ENCODE data around the gene MAP4.
"Not testable (repeated sequence)": the region's sequence is repeated elsewhere in the genome, so short reads cannot be mapped to it uniquely, and the experiment has no call there.

Gene MAP4

DNA sequence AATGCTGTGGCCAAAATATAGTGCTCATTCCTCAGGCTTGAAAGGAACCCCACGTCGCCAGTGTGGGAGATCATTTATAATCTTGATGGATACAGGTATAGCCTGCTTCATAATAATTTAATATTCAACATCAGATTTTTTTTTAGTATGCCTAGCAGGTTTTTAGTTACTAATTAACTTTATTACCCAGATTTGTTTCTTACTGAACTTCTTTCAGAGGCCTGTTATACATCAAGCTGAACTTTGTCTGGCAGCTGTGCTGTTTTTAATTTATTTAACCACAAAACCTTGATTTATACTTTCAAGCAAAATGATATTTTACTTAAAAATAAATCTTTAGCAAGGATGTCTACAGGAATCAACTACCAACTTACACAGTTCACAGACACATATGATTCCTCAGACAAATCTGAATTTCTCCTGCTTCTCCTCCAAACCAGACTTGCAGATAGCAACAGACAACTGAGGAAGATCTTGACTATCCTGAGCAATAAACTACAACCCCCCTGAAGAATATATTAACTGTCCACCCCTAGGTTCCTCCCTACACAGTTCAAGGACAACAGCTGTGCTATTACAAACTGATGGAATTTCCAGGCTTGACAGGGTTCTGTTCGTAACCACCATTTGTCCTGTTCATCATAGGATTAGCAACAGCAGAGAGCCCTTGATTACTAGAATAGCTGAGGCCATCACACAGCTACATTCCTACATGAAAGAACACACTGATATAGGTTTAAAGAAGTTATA is 610 bp downstream of the MAP4 start:
- DNase-seq (ENCODE audit: low read depth in 2 of 2): no peak

DNA sequence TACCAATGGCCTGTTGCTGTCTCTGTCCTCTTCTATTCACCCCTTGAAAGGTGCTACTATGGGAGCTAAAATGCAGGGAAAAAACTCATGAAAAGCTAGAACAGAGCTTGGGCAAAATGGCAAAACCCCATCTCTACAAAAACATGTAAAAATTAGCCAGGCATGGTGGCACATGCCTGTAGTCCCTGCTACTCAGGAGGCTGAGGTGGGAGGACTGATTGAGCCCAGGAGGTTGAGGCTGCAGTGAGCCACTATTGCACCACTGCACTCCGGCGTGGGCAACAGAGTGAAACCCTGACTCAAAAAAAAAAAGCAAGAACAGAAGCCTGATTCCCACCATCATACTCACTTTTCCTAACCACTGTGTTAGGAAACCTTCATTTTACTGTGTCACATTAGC is 1.9 kb downstream of the MAP4 start:
- no peak for DNase-seq (ENCODE audit: low read depth in 2 of 2)

DNA sequence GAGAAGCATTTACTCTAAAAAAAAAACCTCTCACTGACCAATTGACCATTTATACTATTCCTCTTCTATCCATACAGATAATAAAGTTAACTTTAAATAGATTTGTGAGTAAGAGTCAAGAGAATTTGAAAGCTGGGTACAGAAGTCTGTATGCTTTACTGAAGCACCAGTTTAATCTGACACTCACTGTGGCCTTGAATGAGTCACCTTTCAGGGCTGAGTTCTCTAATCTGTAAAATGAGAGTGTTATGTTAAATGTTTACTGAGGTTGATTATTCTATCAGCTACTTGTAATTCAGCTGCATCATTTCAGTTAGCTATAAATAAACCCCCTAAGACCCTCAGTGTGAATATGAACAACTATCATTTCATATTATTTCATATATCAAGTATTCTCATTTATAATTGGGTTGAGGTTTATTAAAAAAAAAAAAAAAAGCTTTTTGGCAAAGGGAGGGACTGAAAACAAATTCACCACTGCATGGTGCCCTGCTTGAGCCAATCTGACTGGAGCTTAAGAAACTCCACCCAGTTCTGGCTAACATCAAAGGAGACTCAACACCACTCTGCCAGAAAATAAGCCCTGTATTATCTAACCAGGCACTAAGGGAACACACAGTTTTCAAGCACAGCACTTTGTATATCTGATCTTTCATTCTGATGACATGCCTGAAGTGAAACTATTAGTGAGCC is 2.8 kb downstream of the MAP4 start:
- no peak for DNase-seq (ENCODE audit: low read depth in 2 of 2)

DNA sequence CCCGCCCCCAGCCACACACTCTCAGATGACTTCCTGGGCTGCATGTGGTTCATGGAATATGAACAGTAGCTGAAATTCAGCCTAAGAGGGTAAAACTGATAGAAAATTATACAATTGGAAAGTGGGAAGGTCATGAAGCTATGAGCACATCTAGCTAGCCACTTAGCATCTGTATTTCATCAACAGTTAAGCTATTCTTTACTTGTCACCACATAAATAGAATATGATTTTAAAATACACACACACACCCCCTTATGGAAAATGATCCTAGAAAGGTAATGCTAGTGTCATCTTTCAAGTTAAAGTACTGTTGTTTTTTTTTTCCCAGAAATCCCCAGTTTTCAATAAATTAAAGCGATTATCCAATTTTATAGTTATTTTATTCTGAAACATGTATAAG is 3.6 kb downstream of the MAP4 start:
- no peak for DNase-seq (ENCODE audit: low read depth in 2 of 2)

DNA sequence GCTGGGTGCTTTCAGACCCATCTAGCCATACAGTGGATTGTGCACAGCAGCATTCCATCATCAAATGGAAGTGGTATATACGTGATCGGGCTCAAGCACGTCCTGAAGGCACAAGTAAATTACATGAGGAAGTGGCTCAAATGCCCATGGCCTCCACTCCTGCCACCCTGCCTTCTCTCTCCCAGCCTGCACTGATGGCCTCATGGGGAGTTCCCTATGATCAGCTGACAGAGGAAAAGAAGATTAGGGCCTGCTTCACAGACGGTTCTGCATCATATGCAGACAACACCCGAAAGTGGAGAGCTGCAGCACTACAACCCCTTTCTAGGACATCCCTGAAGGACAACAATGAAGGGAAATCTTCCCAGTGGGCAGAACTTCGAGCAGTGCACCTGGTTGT is 8.2 kb downstream of the MAP4 start:
- not testable (repeated sequence) for DNase-seq (ENCODE audit: low read depth in 2 of 2)

DNA sequence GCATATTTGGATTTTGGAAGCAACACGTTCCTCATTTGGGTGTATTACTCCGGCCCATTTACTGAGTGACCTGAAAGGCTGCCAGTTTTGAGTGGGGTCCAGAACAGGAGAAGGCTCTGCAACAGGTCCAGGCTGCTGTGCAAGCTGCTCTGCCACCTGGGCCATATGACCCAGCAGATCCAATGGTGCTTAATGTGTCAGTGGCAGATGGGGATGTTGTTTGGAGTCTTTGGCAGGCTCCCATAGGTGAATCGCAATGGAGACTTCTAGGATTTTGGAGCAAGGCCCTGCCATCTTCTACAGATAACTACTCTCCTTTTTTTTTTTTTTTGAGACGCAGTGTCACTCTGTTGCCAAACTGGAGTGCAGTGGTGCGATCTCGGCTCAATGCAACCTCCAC is 8.9 kb downstream of the MAP4 start:
- DNase-seq (ENCODE audit: low read depth in 2 of 2): not testable (repeated sequence)

DNA sequence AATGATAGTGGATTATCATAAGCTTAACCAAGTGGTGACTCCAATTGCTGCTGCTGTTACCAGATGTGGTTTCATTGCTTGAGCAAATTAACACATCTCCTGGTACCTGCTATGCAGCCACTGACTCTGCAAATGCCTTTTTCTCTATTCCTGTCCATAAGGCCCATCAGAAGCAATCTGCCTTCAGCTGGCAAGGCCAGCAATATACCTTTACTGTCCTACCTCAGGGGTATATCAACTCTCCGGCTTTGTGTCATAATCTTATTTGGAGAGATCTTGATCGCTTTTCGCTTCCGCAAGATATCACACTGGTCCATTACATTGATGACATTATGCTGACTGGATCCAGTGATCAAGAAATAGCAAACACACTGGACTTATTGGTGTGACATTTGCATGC is 9.4 kb downstream of the MAP4 start:
- not testable (repeated sequence) for DNase-seq (ENCODE audit: low read depth in 2 of 2)

DNA sequence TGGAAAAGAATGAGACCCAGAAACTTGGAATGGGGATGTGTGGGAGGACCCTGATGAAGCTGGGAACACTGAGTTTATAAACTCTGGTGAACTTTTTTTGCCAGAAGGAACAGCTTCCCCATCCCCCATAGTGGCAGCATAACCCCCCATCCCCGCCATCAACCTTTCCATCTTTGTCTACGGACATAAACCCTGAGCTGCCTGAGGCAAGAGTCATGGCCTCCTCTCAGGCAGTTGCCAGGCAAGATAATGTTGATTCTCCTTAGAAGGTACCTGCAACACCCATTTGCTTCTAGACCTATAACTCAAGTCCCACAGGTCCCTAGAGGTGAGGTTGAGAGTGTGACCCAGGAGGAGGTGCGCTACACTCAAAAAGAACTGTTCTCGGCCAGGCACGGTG is 11.5 kb downstream of the MAP4 start:
- no peak for DNase-seq (ENCODE audit: low read depth in 2 of 2)

DNA sequence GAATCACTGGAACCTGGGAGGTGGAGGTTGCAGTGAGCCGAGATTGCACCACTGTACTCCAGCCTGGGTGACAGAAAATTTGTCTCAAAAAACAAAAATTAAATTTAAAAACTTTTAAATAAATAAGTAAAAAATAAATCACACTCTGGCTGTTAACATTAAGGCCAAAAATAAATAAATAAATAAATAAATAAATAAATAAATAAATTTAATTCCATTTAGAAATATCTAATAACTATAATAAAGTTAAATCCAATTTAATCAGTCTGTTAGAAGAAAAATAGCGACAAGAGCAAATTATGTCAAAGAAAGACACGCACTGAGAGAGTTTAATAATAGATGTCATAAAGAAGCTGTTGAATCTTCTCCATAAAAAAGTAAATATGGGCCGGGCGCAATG is 13.4 kb downstream of the MAP4 start:
- DNase-seq (ENCODE audit: low read depth in 2 of 2): no peak

DNA sequence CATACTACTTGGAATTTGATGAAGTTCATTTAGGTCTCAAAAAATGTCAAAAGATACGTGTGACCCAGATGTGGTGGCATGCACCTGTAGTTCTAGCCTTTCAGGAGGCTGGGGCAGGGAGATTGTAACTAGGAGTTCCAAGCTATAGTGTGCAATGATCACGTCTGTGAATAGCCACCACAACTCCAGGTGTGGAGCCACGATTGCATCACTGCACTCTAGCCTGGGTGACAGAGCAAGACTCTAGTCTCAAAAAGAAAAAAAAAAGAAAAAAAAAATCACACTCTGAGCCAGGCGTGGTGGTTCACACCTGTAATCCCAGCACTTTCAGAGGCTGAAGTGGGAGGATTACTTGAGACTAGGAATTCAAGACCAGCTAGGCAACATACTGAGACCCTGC is 14.2 kb downstream of the MAP4 start:
- DNase-seq (ENCODE audit: low read depth in 2 of 2): no peak

DNA sequence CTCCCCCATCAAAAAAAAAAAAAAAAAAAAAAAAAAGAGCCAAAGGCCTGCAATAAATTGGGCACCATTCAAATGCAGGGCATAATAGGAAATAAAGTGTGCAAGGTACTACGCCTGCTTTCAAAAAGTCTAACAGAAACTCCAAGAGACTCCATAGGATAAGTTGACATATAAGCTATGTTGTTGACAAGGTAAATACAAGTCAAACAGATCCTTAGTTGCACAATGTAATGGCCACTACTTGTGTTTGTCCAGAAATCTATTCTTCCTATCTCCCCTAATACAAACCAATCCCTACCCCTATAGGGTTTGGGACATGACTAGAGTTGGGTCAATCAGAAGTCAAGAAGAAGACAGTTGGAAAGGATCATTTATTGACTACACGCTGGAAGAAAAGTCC is 16.0 kb downstream of the MAP4 start:
- DNase-seq (ENCODE audit: low read depth in 2 of 2): no peak

DNA sequence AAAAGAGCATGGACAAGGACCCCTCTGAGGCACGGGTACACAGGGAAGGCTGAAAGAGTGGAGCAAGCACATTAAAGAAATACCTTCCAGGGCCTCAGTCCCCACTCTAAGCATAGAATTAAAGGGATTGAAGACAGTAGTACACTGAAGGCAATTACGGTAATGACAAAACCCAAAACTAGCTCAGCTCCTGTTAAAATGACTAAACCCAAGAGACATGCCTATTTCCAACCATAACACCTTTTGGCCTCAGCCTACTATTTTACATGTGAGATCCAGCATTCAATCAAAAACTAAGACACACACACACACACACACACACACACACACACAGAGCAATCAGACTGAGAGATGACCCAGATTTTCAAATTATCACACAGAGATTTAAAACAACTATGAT is 19.8 kb downstream of the MAP4 start:
- DNase-seq (ENCODE audit: low read depth in 2 of 2): no peak

DNA sequence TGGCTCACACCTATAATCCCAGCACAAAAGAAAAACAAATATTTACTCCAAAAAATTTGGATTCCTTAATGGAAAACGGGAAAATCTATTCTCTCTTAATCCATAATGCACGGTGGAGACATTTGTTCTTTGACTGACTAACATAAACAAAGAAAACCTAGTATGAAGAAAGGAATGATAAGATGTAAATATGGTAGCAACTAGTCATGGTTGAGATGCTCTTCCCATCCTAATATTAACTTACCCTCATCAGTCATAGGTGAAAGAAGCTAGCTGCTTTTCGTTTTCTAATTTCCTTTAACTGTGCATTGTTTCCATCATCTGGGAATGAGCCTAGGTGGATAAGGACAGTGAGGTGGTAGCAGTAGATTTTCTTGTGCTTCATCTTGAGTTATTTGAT is 22.0 kb downstream of the MAP4 start:
- no peak for DNase-seq (ENCODE audit: low read depth in 2 of 2)

DNA sequence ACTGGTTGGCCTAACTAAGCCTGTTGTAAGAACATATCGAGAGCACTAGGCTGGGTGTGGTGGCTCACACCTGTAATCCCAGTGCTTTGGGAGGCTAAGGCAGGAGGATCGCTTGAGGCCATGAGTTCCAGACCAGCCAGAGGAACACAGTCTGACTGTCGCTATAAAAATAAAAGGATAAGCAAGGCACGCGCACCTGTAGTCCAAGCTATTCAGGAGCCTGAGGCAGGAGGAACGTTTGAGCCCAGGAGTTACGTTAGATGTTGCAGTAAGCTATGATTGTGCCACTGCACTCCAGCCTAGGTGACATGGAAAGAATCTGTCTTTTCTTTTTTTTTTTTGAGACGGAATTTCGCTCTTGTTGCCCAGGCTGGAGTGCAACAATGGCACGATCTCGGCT is 24.9 kb downstream of the MAP4 start:
- DNase-seq (ENCODE audit: low read depth in 2 of 2): no peak

DNA sequence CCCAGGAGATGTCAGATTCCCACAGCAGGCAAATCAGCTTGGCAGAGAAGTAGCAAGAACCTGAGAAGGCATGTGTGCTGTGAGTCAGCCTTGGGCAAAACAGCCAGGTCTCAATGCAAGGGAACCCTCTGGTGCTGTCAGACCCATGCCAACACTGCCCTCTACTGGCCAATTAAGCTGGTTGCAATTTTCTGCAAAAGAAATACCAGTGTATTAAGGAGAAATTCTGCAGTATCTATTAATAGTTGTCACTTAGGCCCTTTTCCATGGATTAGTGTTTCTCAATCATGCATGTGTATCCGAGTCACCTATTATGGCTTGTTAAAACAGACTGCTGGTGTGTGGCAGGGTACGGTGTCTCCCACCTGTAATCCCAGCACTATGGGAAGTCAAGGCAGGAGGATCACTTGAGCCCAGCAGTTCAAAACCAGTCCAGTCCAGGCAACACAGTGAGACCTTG is 26.2 kb downstream of the MAP4 start:
- peak; percentile 37 to 63 for DNase-seq (ENCODE audit: low read depth in 2 of 2)

DNA sequence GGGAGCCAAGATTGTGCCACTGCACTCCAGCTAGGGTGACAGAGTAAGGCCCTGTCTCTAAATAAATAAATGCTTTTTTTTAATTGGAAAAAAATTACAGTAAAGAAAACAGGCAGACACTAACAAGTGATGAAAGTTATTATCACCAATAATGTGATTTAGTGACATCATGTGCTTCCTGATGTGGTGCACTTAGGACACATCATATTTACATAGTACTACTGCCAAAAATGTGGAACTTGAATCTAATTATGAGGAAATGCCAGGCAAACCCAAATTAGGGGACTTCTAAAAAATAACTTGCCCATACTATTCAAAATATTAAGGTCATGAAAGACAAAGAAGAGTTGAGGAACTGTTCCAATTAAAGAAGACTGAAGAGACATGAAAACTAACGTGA is 30.8 kb downstream of the MAP4 start:
- no peak for DNase-seq (ENCODE audit: low read depth in 2 of 2)

DNA sequence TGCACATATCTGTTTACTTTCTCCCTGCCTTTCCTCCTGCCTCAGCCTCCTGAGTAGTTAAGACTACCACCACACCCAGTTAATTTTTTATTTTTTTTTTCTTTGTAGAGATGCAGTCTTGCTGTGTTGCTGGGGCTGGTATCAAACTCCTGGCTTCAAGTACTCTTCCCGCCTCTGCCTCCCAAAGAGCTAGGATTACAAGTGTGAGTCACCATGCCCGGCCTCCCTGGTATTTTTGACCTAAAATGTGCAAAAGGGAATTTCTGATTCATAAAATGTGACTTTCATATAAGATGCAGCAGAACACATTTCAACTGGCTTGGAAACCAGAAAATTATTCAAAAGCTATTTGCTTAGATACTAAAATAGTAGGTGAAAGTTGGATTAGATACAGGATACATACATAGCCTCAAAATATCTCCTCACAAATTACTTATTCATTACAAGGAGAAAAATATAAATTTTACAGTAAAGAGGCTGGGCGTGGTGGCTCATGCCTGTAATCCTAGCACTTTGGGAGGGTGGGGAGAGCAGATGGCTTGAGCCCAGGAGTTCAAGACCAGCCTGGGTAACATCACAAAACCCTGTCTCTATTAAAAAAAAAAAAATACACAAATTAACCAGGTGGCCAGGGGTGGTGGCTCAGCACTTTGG is 32.0 kb downstream of the MAP4 start:
- no peak for DNase-seq (ENCODE audit: low read depth in 2 of 2)

DNA sequence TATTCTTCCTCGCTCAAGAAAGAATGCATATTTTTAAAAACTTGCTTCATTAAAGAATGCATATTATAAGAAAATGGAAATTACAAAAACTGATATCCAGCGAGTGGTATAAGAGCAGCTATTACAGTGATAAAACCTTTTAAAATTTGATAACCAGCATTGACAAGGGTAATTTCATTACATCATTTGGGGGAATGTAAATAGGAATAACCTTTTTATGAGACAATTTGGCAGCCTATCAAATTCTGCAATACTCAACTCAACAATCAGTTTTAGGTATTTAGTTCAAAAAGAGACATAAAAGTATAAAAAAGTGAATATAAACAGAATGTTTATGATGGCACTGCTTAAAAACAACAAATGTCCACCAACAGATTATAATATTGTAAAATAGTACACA is 35.4 kb downstream of the MAP4 start:
- DNase-seq (ENCODE audit: low read depth in 2 of 2): no peak

DNA sequence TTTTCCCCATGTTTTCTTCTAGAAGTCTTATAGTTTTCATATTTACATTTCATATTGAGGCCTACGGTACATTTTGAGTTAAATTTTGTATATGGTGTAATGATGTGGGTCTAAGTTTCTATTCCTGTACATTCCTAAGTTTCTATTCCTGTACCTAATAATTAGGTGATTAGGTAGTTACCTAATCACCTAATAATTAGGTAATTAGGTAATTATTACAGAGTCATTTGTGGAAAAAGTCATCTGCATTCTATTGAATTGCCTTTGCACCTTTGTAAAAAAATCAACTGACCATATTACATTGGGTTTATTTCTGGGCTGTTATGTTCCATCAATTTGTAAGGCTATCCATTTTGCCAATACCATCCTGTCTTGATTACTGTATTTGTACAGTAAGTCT is 37.1 kb downstream of the MAP4 start:
- DNase-seq (ENCODE audit: low read depth in 2 of 2): no peak

DNA sequence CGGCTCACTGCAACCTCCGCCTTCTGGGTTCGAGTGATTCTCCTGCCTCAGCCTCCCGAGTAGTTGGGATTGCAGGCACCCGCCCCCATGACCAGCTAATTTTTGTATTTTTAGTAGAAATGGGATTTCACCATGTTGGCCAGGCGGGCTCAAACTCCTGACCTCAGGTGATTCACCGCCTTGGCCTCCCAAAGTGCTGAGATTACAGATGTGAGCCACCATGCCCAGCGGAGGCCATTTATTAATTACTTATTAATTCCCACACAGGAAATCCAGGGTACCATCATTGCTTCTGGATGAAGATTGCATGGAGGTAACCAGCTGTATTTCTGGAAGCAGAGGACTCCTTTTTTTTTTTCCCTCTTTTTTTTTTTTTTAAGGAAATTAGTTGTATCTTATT is 37.8 kb downstream of the MAP4 start:
- DNase-seq (ENCODE audit: low read depth in 2 of 2): no peak

DNA sequence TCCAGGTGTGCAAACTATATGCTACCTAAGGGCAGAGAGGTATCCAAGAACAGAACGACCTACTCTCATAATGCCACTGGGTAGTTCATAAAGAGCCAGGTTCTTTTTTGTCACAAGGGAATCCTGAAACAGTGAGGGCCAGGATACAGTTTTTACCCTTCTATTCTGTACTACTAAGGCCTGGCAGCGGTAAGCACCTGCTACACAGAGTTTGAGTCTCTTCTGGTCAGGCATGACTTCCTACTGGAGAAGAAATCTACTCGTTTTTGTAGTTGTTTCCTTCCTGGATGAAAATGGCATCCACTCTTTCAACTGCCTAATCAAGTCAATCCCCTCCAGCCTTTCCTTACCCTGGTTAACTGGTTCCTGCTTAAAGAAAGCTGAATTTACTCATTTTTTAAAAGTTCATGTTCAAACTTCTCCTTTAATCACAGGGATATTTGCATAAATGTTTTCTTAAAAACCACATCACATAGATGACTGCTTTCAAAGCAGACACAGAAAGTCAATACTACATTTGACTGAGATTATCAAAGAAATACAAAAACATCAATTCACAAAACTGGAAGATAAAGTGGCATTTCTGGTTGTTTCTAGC is 40.0 kb downstream of the MAP4 start:
- no peak for DNase-seq (ENCODE audit: low read depth in 2 of 2)

DNA sequence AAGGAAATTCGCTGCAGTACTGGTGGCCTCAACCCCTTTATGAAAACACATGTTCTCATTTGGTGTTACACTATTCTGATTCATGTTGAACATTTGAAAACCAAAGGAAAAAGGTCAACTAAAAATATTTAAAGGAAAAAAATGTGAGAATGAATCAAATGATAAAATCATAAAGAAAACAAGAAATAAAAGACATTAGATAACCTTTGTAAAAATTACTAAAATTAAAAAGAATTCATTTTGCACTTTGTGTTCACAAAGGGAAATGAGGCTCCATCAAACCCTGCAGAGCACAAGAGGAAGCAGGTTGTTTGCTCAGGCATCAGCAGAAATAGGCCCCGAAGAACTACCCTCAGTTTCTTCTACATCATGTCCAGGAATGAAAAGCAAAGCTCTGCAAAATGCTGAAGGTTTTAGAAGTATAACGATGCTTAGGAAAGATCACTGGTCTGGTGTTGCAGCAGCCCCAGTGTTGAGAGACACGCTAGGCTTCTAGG is 41.2 kb downstream of the MAP4 start:
- DNase-seq (ENCODE audit: low read depth in 2 of 2): no peak

DNA sequence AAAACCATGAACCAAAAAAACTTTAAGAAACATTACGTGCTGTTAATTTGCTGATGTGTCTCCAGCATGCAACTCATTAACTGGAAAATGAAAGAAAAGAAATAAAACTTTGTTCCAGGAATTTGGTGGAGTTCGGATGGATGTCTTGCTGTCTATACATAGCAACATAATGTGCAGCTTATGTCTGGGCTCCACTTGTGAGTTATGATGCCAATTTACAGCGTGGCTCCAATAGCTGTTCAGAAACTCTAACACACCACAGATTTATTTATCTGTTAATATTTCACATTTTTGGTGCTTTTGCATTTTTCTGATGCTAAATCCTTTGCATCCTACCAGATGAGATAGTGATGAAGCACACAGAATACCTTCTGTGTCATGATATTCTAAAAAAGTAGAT is 45.1 kb downstream of the MAP4 start:
- DNase-seq (ENCODE audit: low read depth in 2 of 2): no peak
